HepG2 (cell line): Measurements from ENCODE around the gene ZBP1. TPM values are rescaled to one million over a fixed set of nuclear protein-coding genes. Genes with fewer than 3 reads are reported as not detected.

Source experiments
- ARID5B ChIP-seq: IDR thresholded peaks from 2 replicates; pipeline ENCODE4 v1.4.0; 2020; ENCODE audit warnings: mild to moderate bottlenecking, missing genetic modification reagents
- CTCF ChIP-seq: sonication (generic); formaldehyde crosslinking; IDR thresholded peaks from 2 replicates; pipeline ENCODE4 v1.5.0; 2020; ENCODE audit warnings: mild to moderate bottlenecking, missing genetic modification reagents, moderate library complexity
- HIVEP1 ChIP-seq: sonication (generic); formaldehyde crosslinking; IDR thresholded peaks from 2 replicates; pipeline ENCODE4 v1.4.0; 2020; ENCODE audit warnings: mild to moderate bottlenecking, missing genetic modification reagents
- HMGXB4 ChIP-seq, 2 experiments: sonication (generic) in 1 of 2; formaldehyde crosslinking in 1 of 2; IDR thresholded peaks; 2 replicates each; pipeline versions ENCODE4 v1.4.0 to v1.6.1; 2018 to 2020; ENCODE audit warnings: missing genetic modification reagents in 2 of 2, borderline replicate concordance in 1 of 2, low read depth in 1 of 2, mild to moderate bottlenecking in 1 of 2, missing biosample characterization in 1 of 2
- KIAA2018 ChIP-seq: sonication (generic); formaldehyde crosslinking; IDR thresholded peaks from 2 replicates; pipeline ENCODE4 v1.5.0; 2020; ENCODE audit warnings: mild to moderate bottlenecking, missing genetic modification reagents, borderline replicate concordance
- KLF15 ChIP-seq: sonication (generic); formaldehyde crosslinking; IDR thresholded peaks from 2 replicates; pipeline ENCODE4 v1.8.1; 2023; ENCODE audit warnings: borderline replicate concordance, mild to moderate bottlenecking, inconsistent platforms, missing genetic modification reagents, mixed read lengths
- MAZ ChIP-seq, 2 experiments: sonication (generic) in 1 of 2; formaldehyde crosslinking in 1 of 2; IDR thresholded peaks; 2 replicates each; pipeline versions ENCODE4 v1.5.0 to v1.6.1; 2012 to 2020; ENCODE audit warnings: low read depth in 2 of 2, mild to moderate bottlenecking in 2 of 2, borderline replicate concordance in 1 of 2, improper control_type of control experiment in 1 of 2, low read length in 1 of 2, missing genetic modification reagents in 1 of 2, moderate library complexity in 1 of 2
- NRL ChIP-seq: sonication (generic); formaldehyde crosslinking; IDR thresholded peaks from 2 replicates; pipeline ENCODE4 v1.5.0; 2020; ENCODE audit warnings: missing genetic modification reagents, mild to moderate bottlenecking, moderate library complexity, borderline replicate concordance
- PREB ChIP-seq: sonication (generic); formaldehyde crosslinking; IDR thresholded peaks from 2 replicates; pipeline ENCODE4 v1.4.0; 2020; ENCODE audit warnings: missing genetic modification reagents
- ZBTB42 ChIP-seq: sonication (generic); formaldehyde crosslinking; IDR thresholded peaks from 2 replicates; pipeline ENCODE4 v1.5.0; 2020; ENCODE audit warnings: mild to moderate bottlenecking, missing genetic modification reagents
- ZNF335 ChIP-seq: sonication (generic); formaldehyde crosslinking; IDR thresholded peaks from 2 replicates; pipeline ENCODE4 v1.4.0; 2020; ENCODE audit warnings: missing genetic modification reagents
- polyA plus RNA-seq, 8 experiments: library from polyadenylated mRNA; depleted of rRNA in 3 of 8; stranded (reverse) in 7 of 8; unstranded in 1 of 8; fragments of >200 nt; fragmentation: Illumina TruSeq in 4 of 8; extraction: Trizol in 4 of 8; gene quantifications; 2 replicates each; pipeline versions ENCODE4 v1.2.1 to v1.2.3, GENCODE V29; 2011 to 2016; ENCODE audit warnings: low read depth in 4 of 8, missing spikeins in 1 of 8, mixed read lengths in 1 of 8; ENCODE audit not compliant: insufficient read depth in 1 of 8
- total RNA-seq, 5 experiments: library from RNA; depleted of rRNA; stranded (reverse); fragments of >200 nt; fragmentation: Illumina TruSeq; extraction: Trizol; gene quantifications; 2 replicates each; pipeline ENCODE4 v1.2.3, GENCODE V29; 2016; ENCODE audit warnings: low read depth in 1 of 5

The ZBP1 gene
- total and polyA plus RNA-seq, 2 of the 13 experiments (the other 11 are each of a cell fraction or from before 2014, with no cell fraction given), result not detected

- TF ChIP-seq KIAA2018 (no peak), NRL (CRISPR knock-in tag) (no peak), KLF15 (CRISPR knock-in tag) (no peak), CTCF (peak; percentile 71), ZNF335 (CRISPR knock-in tag) (no peak), HMGXB4 (CRISPR knock-in tag; IDR thresholded peaks at IDR 0.05; ENCODE audit: borderline replicate concordance in 1 of 2, low read depth in 1 of 2) (no peak), ARID5B (CRISPR knock-in tag) (no peak), PREB (CRISPR knock-in tag) (no peak), MAZ (IDR thresholded peaks at IDR 0.05; ENCODE audit: borderline replicate concordance, low read depth, low read length) (peak; percentile 43; the same call in 1 of the 2 replicates), MAZ (CRISPR knock-in tag; IDR thresholded peaks at IDR 0.05; ENCODE audit: low read depth) (no peak), HIVEP1 (CRISPR knock-in tag) (no peak), ZBTB42 (CRISPR knock-in tag) (no peak)
Measured at GRCh38 chr20:57573894-57574293, 46.3 kb downstream of the ZBP1 start (continued).
